HG03521 (cell line): Measurements from ENCODE around the gene RHBG.

Source experiments
- ATAC-seq: cut with Tn5 transposase; IDR thresholded peaks from one replicate; pipeline ENCODE4 v1.9.1; 2021; ENCODE audit warnings: mild to moderate bottlenecking, moderate library complexity; ENCODE audit not compliant: unreplicated experiment

The RHBG gene

DNA sequence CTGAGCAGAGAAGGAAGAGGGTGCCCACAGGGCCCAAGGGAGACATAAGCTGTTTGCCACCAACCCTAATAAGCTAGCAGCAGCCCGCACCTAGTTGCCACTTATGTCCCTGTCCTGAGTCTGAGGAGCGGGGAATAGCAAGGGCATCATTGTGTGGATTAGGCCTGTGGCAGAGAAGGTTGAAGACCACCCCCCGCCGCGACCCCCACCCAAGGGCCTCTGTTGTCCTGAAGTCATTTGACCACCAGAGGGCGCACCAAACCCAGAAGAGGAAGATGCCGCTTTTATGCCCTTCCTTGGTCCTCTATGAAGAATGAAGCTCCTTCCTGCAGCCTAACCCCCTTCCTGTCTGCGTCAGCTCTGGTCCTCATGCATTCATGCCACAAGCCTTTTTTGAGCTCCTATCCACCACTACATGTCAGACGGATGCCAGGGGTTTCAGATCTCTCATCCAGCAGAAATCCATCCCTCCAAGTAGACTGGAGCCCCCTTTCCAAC, 16.6 kb downstream of the RHBG start:
- ATAC-seq = no peak

DNA sequence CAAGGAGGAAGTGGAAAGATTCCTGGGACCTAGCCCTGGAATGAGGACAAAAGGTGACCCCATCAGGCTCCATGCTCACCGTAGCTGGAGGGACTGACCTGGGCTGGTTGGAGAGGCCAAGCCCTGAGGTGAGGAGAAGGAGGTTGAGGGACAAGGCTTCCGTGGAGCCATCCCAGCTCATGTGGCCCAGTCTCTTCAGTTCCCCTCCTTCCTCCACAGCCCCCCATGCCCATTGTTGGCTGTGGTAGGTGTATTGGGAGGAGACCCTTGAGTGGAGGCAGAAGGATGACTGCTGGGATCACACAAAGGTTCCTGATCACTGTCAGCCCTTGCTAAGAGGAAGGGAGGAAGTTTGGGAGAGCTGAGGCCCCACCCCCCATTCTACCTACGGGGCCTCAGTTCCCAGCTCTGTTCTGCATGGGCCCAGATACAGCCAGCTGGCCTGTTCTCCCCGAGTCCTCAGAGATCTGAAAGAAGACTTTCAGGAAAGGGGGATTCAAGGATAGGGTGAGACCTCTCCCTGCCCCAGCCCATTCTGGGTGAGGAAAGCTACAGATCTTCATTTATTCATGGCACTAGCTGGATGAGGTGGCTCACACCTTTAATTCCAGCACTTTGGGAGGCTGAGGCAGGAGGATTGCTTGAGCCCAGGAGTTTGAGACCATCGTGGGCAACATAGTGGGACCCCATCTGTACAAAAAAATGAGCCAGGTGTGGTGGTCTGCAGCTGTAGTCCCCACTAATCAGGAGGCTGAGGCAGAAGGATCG, 17.3 kb downstream of the RHBG start:
- no peak for ATAC-seq

DNA sequence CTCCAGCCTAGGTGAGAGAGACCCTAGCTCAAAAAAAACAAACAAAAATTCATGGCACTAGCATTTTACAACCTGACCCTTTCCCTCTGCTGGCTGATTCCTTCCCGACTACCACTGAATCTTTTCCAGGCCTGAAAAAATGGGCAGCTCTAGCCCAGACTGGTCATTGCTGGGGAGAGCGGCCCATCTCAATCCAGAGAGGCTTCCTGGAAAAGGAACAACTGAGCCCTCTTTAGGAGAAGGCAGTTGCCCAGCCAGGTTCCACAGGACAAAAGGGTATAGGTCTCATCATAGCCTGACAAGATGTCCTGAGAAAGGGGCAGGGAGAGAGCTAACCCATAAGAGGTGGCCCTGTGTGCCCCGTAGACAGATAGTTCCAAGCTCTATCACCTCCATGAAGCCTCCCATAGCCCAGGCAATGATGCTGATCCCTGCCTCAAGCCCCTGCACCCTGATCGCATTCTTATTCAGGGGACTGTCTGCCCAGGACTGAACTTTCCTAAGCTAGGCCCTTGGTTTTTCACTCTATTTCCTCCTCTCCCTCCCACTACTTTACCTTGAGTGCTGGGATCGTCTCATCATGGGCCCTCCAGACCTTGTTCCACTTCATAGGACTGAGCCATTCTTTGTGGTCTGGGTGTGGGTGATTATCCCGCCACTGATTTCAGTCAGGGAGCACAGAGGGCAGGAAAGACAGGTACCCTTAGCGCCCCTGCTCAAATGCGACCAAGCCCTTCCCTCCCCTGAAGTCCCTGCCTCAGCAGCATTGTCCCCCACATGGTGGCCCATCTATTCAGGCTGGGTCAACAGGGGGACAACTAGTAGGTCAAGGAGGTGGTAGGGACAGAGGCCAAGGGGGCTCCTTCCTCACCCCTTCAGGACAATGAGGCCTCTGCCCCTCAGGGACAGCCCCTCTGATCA, 18.2 kb downstream of the RHBG start:
- ATAC-seq = no peak

DNA sequence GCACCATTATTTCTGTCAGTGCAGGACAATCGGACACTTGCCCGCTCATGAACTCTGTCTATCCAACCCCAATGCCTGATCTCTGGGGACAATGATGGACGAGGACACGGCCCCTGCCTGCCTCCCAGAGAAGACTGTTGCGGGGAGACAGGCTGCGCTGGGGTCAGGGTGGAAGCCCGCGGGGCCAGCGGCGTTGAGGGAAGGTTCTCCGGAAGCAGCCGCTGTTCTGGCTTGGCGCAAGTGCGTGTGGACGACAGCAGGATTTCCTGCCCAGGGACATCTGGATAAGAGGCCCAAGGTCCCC, 18.8 kb downstream of the RHBG start:
- ATAC-seq = no peak

DNA sequence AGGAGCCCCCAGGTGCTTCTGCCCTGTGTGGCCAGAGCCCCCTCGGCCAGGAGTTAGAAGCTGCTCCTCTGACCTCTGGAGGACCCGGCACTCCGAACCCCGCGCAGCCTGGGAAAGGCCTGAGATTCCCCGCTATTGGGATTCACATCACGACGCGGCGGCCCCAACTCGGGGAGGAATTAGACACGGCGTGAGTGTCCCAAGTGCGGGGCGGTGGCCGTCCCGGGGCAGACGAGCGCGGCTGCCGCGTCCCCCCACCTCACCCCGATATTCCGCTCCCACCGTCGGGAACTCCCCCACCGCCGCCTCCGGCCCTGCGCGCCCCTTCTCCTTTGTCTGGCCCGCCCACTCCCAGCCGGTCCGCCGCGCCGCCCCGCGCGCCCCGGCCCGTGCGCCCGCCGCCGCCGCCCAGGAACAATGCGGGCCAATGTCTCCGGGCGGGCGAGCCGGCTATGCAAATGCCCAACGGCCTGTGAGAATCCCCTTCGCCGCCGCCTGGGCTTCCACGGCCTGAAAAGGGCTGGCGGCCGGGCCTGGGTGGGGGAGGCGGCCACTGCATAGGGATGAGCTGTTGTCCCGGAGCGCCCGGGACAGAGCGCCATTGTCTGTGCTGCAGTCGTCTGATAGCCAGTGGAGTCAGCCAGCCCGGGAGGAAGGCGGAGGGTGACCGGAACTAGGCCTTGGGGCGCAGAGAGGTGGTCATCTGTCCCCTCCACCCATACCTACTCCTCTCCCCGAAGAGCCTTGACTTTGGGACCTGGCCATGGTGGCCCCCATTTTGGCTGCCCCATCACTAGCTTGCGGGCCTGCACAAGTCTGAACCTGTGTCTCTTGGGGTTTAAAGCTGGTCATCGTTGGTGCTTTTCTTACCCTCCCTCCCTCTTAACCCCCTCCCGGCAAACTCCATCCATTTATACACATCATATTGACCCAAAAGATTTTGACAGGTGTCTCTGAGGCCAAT, 19.4 kb downstream of the RHBG start:
- ATAC-seq = no peak

DNA sequence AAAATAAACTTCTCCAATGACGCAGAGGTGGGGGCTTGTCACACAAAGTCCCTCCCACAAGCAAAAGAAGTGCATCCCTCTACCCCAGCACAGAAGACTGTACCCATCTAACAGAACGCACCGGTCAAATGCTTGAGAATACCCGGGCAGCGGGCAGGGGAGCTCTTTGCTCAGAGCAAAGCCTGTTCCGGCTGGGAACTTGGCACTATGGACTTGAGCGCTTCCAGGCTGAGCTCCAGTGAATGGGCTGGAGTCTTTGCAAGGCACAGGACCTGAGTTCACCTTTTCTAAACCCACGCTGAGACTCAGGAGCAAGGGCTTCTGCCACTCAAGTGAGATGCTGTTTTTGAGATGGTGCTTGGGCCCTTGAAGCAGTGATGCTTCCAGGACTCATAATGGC, 20.3 kb downstream of the RHBG start:
- no peak for ATAC-seq

DNA sequence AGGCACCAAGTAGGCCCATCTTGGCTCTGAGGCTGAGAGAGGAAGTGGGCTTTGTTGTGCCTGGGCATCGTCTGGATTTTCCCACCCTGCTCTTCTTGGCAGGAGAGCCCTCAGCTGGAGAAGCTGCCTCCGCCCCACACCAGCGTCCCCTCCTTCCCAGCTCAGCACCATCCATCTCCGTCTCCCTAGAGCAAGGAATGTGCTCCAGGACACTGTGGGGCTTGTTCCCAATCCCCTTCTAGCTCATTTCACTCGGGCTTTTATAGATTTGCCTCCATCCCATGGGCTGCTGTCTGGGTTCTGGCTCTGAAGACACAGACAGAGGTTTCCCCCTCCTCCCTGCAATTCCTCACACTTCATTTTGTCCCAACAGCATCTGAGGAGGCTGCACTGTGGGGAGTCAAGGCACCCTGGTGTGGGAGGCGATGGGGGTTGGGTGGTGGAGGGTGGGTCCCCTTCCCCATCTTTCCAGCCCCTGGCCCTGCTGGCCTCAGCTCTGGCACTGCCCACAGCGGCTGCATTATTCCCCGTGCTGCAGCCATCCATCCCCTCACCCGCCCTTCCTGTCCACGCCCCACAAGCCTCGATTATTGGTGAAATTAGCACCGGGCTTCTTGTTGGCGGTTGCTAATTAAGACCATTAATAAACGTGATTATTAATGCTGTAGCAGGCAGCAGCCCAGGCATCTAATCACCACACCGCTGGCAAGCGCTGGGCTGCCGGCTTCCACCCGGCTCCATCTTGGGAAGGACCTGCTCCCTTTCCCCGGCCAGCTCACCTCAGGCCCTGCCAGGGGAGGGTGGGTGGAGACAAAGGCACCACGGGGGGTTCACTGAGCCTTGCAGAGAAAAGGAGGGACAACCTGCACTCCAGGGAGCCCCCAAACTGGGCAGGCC, 21.7 kb downstream of the RHBG start:
- ATAC-seq = no peak

DNA sequence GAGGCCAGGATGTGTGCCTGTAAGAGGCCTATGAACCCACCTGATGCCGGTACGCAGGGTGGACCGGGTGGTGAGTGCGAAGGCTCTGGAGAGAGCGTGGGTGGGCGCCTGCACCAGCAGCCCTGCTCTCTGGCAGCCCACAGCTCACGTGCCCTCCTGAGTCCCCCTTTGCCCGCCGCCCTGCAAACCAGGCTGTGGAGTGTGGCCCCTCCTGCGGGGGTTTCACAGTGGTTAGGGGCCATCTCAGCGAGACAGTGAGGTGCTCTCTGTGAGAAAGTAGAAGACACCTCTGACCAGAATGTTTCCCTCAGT, 22.3 kb downstream of the RHBG start:
- ATAC-seq = no peak

DNA sequence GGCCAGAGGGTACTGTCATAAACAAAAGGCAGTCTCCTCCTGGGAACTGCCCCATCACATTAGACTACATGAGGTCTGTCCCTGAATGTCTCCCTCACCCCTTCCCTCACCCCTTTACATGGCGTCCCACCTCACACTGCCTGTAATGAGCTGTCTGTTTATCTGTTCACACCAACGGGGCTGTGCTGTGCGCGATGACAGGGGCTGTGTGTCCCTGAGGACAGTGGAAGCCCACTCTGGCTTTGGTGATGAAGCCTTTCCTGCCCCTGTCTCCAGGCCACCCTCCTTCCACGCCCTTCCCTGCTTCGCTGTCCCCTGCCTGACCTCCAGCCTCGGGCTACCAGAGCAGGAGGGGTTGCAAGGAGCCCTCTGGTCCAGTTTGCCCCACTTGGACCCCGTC, 22.7 kb downstream of the RHBG start:
- no peak for ATAC-seq

DNA sequence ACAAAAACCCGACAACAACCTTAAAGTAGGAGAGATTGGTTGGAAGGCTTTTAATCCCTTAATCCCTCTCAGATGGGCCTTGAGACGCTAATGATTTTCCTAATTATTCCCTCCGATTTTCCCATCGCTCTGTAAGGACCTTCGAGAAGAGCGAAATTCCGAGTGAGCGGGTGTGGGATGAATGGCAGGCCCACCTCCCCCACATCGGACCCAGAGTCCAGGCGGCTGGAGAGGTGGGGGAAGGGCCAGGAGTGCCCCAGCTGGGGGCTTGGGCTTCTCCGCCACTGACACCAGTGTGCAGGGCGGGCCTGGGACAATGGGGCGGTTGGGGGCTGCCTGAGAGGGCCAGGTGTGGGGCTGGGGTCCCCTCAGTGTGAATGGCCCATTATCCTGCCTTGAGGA, 23.4 kb downstream of the RHBG start:
- no peak for ATAC-seq

DNA sequence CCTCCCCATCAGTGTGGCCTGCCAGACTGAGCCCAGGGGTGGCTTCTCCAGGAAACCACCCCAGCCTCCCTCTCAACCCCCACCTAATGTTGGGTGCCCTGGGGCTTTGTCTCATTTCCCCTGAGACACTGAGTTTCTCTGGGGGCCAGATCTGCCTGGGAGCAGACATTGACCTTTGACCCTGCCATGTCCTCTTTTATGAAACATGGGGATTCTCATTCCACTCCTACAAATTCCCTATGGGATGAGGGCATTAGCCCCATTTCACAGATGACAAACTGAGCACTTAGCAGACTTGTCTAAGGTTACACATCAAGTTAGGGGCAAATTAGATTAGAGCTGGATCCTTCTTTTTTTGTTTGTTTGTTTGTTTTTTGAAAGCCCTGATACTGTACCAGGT, 24.1 kb downstream of the RHBG start:
- ATAC-seq = no peak

DNA sequence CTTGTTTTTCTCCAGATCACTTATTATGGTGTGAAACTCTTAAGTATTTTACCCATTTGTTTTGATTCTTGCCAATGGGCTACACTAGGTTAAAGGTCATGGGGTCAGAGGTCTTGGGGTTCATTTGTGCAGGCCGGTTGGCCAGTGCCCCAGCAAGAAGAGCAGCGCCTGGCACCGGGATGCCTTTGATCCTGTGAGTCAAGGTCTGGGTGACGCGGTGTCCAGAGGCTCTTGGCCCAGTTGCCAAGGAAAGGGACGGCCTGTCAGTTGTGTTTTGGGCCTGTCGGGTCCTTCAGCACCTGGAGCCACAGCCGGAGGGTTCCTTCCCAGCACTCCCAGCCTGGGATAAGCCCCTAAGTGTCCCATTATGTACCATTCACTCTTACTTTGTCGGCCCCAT, 25.1 kb downstream of the RHBG start:
- no peak for ATAC-seq

DNA sequence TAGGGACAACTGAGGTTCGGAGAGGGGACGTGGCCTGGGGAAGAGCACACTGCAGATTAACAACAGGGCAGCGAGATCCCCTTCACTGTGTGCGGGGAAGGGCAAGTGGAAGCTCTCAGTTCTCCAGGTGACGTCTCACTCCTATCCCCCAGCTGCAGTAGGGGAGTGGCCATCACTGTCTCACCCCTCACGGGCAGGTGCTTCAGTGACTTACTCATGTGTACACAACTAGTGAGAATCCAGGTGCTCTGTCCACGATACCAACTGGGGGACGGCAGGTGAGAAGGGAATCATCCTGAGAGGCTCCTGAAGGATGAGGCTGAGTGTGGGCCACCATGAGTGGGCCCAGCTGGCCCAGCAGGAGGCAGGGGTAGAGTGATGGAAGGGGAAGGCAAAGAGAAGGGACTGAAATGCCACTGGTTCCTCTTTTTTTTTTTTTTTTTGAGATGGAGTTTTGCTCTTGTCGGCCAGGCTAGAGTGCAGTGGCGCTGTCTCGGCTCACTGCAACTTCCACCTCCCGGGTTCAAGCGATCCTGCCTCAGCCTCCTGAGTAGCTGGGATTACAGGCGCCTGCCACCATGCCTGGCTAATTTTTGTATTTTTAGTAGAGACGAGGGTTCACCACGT, 25.9 kb downstream of the RHBG start:
- ATAC-seq = no peak

DNA sequence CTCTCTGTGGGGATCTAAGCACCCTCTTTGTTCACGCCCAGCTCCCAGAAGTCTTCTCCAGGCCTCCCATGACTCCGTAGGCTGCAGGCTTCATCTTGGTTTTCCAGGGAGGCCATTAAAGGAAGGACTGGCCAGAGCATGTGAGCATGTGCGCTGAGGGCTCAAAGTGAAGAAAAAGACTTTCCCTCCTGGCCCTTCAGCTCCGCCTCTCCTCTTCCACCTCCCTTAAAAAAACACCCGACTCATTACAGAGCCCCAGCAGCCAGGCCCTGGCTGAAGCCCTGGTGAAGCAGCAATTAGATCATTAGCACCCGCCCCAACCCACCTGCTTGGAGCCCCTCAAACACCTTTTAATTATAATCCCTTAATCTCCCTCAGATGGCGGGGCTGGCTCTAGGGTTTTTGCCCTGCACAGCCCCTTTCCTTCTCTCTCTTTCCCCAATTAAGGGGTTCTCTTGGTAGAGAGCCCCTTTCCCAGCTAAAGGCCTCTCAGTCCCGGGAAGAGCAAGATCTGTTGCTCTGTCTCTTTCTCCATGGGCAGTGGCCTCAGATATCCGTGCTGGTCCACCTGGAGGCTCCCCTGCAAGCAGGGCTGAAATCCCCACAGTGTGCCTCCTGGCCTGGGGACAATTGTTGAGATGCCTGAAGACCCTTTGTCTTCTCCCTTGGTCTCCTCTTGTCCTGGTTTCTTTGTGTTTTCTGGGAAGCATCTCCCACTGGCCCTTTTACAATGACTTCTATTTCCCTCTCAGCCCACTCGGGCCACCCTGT, 30.5 kb downstream of the RHBG start:
- no peak for ATAC-seq

DNA sequence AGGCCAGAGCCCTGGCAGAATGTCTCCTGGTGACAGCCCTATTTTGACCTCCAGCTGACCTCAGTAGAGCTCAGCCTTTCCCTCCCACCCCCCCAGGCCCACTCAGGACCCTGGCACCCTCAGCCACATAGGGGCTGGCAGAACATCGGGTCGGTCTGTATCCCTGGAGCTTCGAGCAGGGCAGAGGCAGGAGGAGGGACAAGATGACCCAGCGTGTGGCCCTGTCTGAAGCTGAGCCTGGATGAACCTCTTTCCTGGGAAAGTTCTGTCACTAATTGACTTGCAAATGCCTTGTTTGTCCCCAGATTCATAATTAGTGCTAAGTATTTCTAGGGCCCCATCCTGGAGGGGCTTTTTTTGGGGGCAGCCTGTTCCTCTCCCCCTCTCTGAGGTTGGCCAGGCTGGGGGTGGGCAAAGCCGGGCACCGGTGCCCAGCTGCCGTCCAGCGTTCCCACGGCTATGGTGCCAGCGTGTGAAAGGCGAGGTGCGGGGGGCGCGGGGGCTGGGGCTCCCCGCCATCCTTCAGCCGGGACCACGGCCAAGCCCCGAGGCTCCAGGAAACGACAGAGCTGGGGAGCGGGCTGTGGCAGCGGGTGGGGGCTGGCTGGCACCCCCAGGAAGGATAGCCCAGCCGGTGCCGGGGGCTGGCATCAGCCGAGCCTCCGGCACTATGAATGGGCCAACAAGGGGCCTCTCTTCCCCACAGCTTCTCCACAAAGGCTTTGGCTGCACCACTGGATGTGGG, 31.4 kb downstream of the RHBG start:
- ATAC-seq = no peak

DNA sequence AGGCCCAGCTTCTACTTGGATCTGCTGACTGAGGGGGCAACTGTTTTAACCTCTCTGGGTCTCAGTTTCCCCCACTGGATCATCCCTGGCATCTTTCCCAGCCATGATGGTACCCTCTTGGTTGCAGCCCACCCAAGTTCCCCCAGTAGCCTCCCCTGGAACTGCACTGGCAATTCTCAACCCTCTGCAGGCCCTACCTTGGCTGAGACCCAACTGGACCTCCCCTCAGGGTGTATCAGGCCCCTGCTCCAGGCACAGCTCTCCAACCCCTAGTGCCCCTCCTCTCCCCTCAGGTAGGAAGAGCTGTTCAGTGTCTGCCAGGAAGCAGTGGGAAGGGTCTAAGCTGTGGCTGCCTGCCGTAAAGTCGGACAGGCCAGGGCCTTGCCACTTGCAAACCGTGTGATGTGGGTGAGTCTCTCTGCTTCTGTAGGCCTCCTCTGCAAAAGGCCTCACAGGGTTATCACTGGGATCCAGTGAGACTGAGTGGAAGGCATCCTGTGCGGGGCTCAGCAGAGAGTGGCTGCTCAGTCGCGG, 32.1 kb downstream of the RHBG start:
- no peak for ATAC-seq

DNA sequence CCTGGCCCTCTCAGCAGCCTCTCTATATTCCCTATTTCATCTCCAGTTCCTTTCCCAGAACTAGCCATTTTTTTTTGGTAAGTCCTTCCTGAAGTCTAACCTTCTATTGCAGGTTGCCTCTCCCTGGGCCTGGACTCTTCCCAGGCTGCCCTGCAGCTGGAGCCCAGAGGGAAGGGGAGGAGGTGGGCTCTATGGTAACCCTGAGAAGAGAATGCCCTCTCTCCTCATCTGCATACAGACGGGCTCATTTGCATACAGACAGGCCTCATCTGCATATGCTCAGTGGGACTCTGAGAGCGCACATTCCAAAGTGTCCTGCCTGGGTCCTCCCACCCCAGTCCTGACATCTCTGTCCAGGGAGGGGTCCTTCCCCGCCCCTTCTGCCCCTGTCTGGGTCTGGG, 32.7 kb downstream of the RHBG start:
- no peak for ATAC-seq
